H9 (cell line): ENCODE measurements around the gene VDR. TPM values are rescaled to one million over a fixed set of nuclear protein-coding genes. Genes with fewer than 3 reads are reported as not detected.

ENCODE experiments used
- DNase-seq: peaks from one replicate; pipeline ENCODE4 v3.0.0-alpha.2; 2017
- H2AFZ ChIP-seq: one replicate; pipeline ENCODE4 v1.6.1; 2013; ENCODE audit warnings: mild to moderate bottlenecking, low read length, control low read depth, moderate library complexity
- H2AK5ac ChIP-seq: 2 replicates; pipeline ENCODE4 v1.6.1; 2013; ENCODE audit warnings: low read length, control low read depth, mixed read lengths; ENCODE audit not compliant: insufficient read length
- H2BK120ac ChIP-seq: one replicate; pipeline ENCODE4 v1.6.1; 2013; ENCODE audit warnings: low read depth, mild to moderate bottlenecking, low read length, control low read depth, inconsistent platforms; ENCODE audit not compliant: poor library complexity, severe bottlenecking
- H2BK12ac ChIP-seq: 2 replicates; pipeline ENCODE4 v1.6.1; 2013; ENCODE audit warnings: low read length, control low read depth, mixed read lengths, low read depth; ENCODE audit not compliant: insufficient read length
- H2BK15ac ChIP-seq: 2 replicates; pipeline ENCODE4 v1.6.1; 2013; ENCODE audit warnings: low read depth, low read length, control low read depth
- H2BK20ac ChIP-seq: one replicate; pipeline ENCODE4 v1.6.1; 2013; ENCODE audit warnings: low read depth, mild to moderate bottlenecking, low read length, control low read depth, inconsistent platforms; ENCODE audit not compliant: poor library complexity, severe bottlenecking
- H2BK5ac ChIP-seq: 2 replicates; pipeline ENCODE4 v1.6.1; 2013; ENCODE audit warnings: low read length, control low read depth, mixed read lengths; ENCODE audit not compliant: insufficient read length
- H3K14ac ChIP-seq: 2 replicates; pipeline ENCODE4 v1.6.1; 2013; ENCODE audit warnings: low read length, control low read depth; ENCODE audit not compliant: insufficient read depth
- H3K18ac ChIP-seq: 2 replicates; pipeline ENCODE4 v1.6.1; 2013; ENCODE audit warnings: low read depth, mild to moderate bottlenecking, mixed read lengths, low read length, control low read depth; ENCODE audit not compliant: insufficient read length
- H3K23ac ChIP-seq: 2 replicates; pipeline ENCODE4 v1.6.1; 2013; ENCODE audit warnings: low read length, control low read depth, mixed read lengths, low read depth; ENCODE audit not compliant: insufficient read length
- H3K23me2 ChIP-seq: 2 replicates; pipeline ENCODE4 v1.6.1; 2013; ENCODE audit warnings: low read depth, mild to moderate bottlenecking, mixed read lengths, low read length, control low read depth; ENCODE audit not compliant: insufficient read length, poor library complexity, severe bottlenecking
- H3K27ac ChIP-seq: 2 replicates; pipeline ENCODE4 v1.5.1; 2013; ENCODE audit warnings: low read length, control low read depth, mixed read lengths, low read depth; ENCODE audit not compliant: insufficient read length
- H3K27me3 ChIP-seq: 2 replicates; pipeline ENCODE4 v1.6.1; 2013; ENCODE audit warnings: low read length, control low read depth, inconsistent platforms; ENCODE audit not compliant: insufficient read depth
- H3K4ac ChIP-seq: 2 replicates; pipeline ENCODE4 v1.6.1; 2013; ENCODE audit warnings: low read depth, mild to moderate bottlenecking, control low read depth, inconsistent platforms, low read length, moderate library complexity
- H3K4me1 ChIP-seq: 2 replicates; pipeline ENCODE4 v1.6.1; 2013; ENCODE audit warnings: low read length, control low read depth, inconsistent platforms; ENCODE audit not compliant: insufficient read depth
- H3K4me2 ChIP-seq: 2 replicates; pipeline ENCODE4 v1.6.1; 2013; ENCODE audit warnings: low read length, control low read depth, mixed read lengths; ENCODE audit not compliant: insufficient read length, insufficient read depth
- H3K56ac ChIP-seq: 2 replicates; pipeline ENCODE4 v1.6.1; 2013; ENCODE audit warnings: low read depth, mild to moderate bottlenecking, mixed read lengths, low read length, control low read depth; ENCODE audit not compliant: insufficient read length
- H3K79me1 ChIP-seq: 2 replicates; pipeline ENCODE4 v1.6.1; 2013; ENCODE audit warnings: low read depth, mild to moderate bottlenecking, moderate library complexity, low read length, control low read depth, inconsistent platforms; ENCODE audit not compliant: insufficient read depth, poor library complexity, severe bottlenecking
- H3K79me2 ChIP-seq: 2 replicates; pipeline ENCODE4 v1.6.1; 2013; ENCODE audit warnings: low read length, control low read depth, inconsistent platforms; ENCODE audit not compliant: insufficient read depth
- H3K9ac ChIP-seq: 2 replicates; pipeline ENCODE4 v1.6.1; 2013; ENCODE audit warnings: low read length, control low read depth, mixed read lengths; ENCODE audit not compliant: insufficient read length; ENCODE audit errors: extremely low read depth
- H3K9me3 ChIP-seq: one replicate; pipeline ENCODE4 v1.6.1; 2013; ENCODE audit warnings: low read depth, low read length, inconsistent platforms; ENCODE audit not compliant: control insufficient read depth
- H3T11ph ChIP-seq: one replicate; pipeline ENCODE4 v1.6.1; 2013; ENCODE audit warnings: mild to moderate bottlenecking, low read length, control low read depth, inconsistent platforms
- H4K20me1 ChIP-seq: one replicate; pipeline ENCODE4 v1.6.1; 2013; ENCODE audit not compliant: control insufficient read depth, insufficient read length, insufficient read depth
- H4K5ac ChIP-seq: 2 replicates; pipeline ENCODE4 v1.6.1; 2013; ENCODE audit warnings: low read depth, mild to moderate bottlenecking, mixed read lengths, low read length, control low read depth; ENCODE audit not compliant: insufficient read length
- H4K8ac ChIP-seq: replicated peaks from 2 replicates; pipeline ENCODE4 v1.6.1; 2013; ENCODE audit warnings: low read length, control low read depth, mixed read lengths, low read depth; ENCODE audit not compliant: insufficient read length
- H4K91ac ChIP-seq: 2 replicates; pipeline ENCODE4 v1.6.1; 2013; ENCODE audit warnings: low read depth, mild to moderate bottlenecking, moderate library complexity, mixed read lengths, low read length, control low read depth; ENCODE audit not compliant: insufficient read length
- H3K27ac Mint-ChIP-seq, 3 experiments: 2 replicates in 2 of 3; 3 replicates in 1 of 3; pipeline ENCODE4 v1.8.0; 2020 to 2021; ENCODE audit warnings: mixed read lengths in 3 of 3, mild to moderate bottlenecking in 1 of 3, moderate library complexity in 1 of 3
- H3K27me3 Mint-ChIP-seq: 2 replicates; pipeline ENCODE4 v1.8.0; 2021; ENCODE audit warnings: low read depth, mild to moderate bottlenecking, moderate library complexity, mixed read lengths
- H3K36me3 Mint-ChIP-seq, 3 experiments: 2 replicates in 2 of 3; 3 replicates in 1 of 3; pipeline ENCODE4 v1.8.0; 2020 to 2021; ENCODE audit warnings: low read depth in 3 of 3, mixed read lengths in 3 of 3; ENCODE audit not compliant: insufficient read depth in 1 of 3
- H3K4me1 Mint-ChIP-seq, 2 experiments: 2 replicates each; pipeline ENCODE4 v1.8.0; 2020; ENCODE audit warnings: mixed read lengths in 2 of 2
- H3K4me3 Mint-ChIP-seq, 2 experiments: 2 replicates in 1 of 2; 3 replicates in 1 of 2; pipeline ENCODE4 v1.8.0; 2020 to 2021; ENCODE audit warnings: mild to moderate bottlenecking in 2 of 2, mixed read lengths in 2 of 2, moderate library complexity in 1 of 2
- H3K9me3 Mint-ChIP-seq, 2 experiments: 2 replicates in 1 of 2; 3 replicates in 1 of 2; pipeline ENCODE4 v1.8.0; 2020; ENCODE audit warnings: mild to moderate bottlenecking in 2 of 2, mixed read lengths in 2 of 2, moderate library complexity in 1 of 2
- CTCF ChIP-seq: fragments of 200-600 bp; sonication (generic); conservative IDR thresholded peaks from 3 replicates; pipeline ENCODE4 v1.8.0; 2021; ENCODE audit warnings: antibody characterized with exemption, mild to moderate bottlenecking
- WGBS: extraction: QIAGEN DNeasy Blood & Tissue Kit; methylation state at CpG from one replicate; pipeline ENCODE4 v1.1.7; 2013; ENCODE audit warnings: missing lambda C conversion rate, low lambda C conversion rate, mixed read lengths; ENCODE audit not compliant: insufficient read length; ENCODE audit errors: extremely low coverage; 5-methylcytosine and 5-hydroxymethylcytosine counted together
- total RNA-seq: library from RNA; stranded (reverse); gene quantifications from 2 replicates; pipeline ENCODE4 v1.2.1, GENCODE V29; 2021

The VDR gene
- total RNA-seq, 1 experiment from 2014 or later = 0.61 TPM

- DNase-seq = no peak
- Histone ChIP-seq H3K9ac (no peak overlapping the region), H2BK120ac (no peak overlapping the region), H3K79me1 (peaks cover 6% of the 10 kb centered on the region), H2BK15ac (no peak overlapping the region), H4K5ac (no peak overlapping the region), H3K18ac (no peak overlapping the region), H3K27ac (no peak overlapping the region), H2AK5ac (no peak overlapping the region), H2BK5ac (no peak overlapping the region), H3K79me2 (peaks cover 17% of the 10 kb centered on the region; the same call in 1 of the 2 replicates), H4K91ac (no peak overlapping the region), H3T11ph (no peak overlapping the region), H3K9me3 (no peaks in the 10 kb centered on the region), H3K4me2 (no peak overlapping the region), H2BK12ac (no peak overlapping the region), H2AFZ (no peak overlapping the region), H3K4me1 (peaks cover 9% of the 10 kb centered on the region; the same call in 1 of the 2 replicates), H4K20me1 (no peaks in the 10 kb centered on the region), H3K23me2 (no peaks in the 10 kb centered on the region), H3K56ac (no peak overlapping the region), H3K14ac (no peak overlapping the region), H3K23ac (no peak overlapping the region), H3K4ac (no peak overlapping the region), H2BK20ac (no peak overlapping the region), H3K27me3 (no peaks in the 10 kb centered on the region), H4K8ac (no peak overlapping the region)
- Mint-ChIP-seq H3K9me3 (no peaks in the 10 kb centered on the region), H3K4me3 (no peak overlapping the region), H3K36me3 (peaks cover 2 to 21% (median 17%) of the 10 kb centered on the region in 3 experiments; a peak in 6 of 7 replicates), H3K27ac (peak overlapping the region; percentile 34 to 64 (median 56); a peak in 3 of 7 replicates), H3K27me3 (no peaks in the 10 kb centered on the region; the same call in 1 of the 2 replicates), H3K4me1 (peaks cover 56 to 63% of the 10 kb centered on the region in 2 experiments)
- no peak for TF ChIP-seq CTCF
- no CpG with 5 or more reads among the region's 2 CpGs for WGBS
These were observed 99.4 kb downstream of the VDR start for GRCh38 chr12:47805417-47805816.
